GM18861 (cell line): Measurements from ENCODE around the gene KCNA10.
"Not testable (repeated sequence)": the region's sequence is repeated elsewhere in the genome, so short reads cannot be mapped to it uniquely, and the experiment has no call there.

Source experiments
- ATAC-seq: cut with Tn5 transposase; IDR thresholded peaks from one replicate; pipeline ENCODE4 v1.9.1; 2021; ENCODE audit not compliant: unreplicated experiment

Gene KCNA10

DNA sequence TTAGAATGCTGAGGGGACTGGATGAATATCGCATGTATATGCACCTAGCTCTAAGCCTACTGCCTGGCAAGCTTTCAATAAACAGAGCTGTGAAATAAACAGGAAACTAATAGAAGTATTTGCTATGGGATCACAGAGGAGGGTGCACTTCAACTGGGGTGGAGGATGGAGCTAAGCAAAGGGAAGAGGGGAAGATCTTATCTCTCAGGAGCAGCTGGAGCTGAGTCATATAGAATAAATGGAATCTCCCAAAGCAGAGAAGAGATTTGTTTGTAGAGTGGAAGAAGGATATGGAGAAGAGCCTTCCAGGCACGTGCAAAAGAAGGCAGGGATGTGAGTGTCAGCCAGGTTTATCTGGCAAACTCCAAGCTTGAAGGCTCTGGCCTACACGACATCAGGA, 17.0 kb upstream of the KCNA10 start:
- no peak for ATAC-seq

- ATAC-seq, result no peak
Observed at GRCh38 chr1:110533230-110533629, 14.3 kb upstream of the KCNA10 start.

DNA sequence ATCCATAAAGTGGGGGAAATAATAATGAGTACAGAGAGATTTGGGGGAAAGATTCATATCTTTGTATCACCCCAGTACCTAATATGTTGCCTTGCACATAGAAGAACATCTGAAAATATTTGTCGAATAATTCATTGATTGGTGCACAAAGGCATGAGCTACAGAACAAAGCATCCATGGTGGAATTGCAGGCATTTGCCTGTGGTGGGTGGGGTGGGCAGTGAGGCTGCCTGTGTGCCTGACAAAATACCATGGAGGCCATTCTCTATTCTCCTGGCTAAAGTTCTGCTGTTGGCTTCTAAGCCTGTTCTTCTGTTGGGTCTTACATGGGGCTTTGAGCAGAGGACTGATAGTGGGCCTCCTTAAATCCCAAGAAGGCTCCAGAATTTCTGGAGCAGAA, 10.0 kb upstream of the KCNA10 start:
- no peak for ATAC-seq

DNA sequence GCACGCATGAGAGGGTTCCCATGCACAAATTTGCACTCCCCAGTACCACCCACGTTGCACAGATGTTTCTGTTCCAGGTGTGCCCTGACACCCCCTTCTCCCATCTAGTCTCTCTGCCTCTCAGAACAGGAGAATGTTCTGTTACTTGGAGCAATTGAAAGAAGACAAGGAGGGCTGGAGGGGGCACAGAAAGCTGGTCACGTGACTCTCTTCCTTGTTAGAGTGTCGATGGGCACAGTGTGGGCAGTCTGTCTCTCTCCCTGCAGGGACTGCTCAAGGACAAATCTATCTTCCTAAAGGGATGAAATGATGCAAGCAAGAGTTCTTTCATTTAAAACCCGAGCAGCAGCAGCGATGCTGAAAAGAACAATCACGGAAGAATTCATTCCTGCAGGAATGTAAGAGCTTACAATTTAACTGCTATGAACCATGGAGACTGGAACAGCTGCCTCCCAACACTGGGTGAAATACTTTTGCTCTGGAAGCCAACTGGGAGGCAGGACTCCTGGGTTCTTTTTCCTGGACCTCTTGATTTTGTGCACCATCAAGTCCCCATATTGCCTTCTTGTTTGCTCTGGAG, 7.3 kb upstream of the KCNA10 start:
- no peak for ATAC-seq

DNA sequence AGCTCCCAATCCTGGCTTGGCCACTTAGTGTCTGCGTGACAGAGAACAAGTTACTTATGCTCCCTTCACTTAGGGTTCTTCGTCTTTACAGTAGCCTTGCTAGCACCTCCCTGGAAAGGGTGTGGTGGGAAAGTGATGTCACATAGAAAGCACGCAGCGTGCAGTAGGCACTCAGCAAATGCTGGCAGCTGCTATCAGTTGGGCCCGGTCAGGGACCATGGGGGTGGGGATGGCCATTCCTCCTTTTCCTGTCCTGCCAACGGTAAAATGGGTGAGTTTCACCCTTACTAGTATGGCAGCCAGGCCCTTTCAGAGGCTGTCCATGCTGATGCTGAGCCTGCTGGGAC, 6.2 kb upstream of the KCNA10 start:
- no peak for ATAC-seq

DNA sequence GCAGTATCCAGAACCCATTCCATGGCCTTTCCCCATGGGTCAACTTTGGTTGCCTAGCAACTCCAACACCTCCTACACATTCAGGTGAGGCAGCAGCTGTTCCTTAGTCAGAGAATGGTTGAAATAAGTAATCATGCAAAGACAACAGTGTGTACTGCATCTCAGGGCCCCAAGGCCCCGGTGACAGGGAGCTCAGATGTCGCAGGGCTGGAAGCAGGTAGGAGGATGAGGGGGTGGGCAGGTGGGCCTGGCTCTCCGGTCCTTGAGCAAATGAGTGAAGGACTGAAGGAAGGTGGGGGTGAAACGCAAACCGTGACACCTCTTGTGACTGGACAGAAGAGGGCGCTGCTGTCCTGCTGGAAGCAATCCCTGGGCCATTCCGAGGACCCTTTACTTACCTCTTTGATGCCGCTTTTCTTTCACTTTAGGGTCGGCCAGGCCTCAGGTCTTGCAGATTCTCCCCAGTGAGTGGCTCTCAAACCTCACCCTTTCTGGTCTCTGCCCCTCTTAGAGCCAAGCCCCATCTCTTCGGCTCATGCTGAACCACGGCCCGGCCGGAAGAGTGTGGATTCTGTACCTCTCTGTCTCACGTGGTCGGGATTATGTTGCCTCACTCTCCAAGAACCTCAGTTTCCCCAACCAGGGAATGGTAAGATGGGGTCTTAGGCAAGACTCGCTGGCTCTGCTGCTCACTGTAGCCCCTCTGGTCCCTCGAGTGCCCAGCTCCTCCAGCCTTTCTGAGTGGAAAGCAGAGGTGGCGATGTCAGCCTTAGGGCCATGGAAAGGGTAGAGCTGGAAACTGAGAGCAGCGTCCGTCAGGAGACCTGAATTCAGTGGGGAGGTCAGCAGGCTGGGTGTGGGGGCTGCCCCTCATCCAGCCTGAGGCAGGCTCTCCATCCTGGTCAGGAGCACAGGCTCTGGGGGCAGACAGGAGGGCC, 5.6 kb upstream of the KCNA10 start:
- no peak for ATAC-seq

DNA sequence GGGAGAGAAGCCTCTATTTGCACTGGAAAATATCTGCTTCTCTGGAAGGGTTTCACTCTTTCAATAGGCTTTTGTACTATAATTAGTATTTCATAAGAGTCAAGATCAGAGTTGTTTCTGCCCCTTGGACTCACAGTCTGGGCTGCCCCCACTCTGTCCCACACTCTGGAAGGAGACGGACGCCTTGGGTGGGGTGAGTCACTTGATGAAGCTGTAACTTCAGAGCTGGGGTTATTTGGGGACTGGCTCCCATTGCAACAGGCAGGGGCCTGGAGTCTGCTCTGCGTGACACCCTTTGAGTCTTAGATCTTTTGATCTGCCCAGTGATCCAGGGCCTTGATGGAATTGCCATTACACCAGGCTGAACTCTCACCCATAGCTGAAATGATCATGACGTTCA, 4.0 kb upstream of the KCNA10 start:
- ATAC-seq, result no peak

DNA sequence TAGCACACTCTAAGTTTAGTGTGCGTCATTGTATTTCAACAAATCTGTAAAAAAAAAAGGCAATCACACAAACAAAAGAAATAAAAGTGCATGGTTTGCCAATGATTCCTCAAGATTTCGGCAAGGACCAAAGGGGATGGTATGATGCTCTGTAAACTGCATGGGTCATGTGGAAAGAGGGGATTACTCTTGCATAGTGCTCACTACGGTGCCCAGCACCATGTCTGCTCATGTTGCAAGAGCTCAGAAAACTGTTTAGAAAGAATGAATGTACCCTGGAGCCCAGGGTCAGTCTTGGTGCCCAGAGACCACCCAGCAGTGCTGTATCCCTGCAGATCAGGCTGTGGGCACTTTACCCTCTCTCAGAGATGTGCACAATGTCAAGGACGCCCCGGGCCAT, 3.6 kb upstream of the KCNA10 start:
- no peak for ATAC-seq

- no peak for ATAC-seq
Observed at GRCh38 chr1:110520827-110521226, 1.9 kb upstream of the KCNA10 start.

GRCh38 chr1:110515891-110516290, 3.1 kb downstream of the KCNA10 start:
- no peak for ATAC-seq

DNA sequence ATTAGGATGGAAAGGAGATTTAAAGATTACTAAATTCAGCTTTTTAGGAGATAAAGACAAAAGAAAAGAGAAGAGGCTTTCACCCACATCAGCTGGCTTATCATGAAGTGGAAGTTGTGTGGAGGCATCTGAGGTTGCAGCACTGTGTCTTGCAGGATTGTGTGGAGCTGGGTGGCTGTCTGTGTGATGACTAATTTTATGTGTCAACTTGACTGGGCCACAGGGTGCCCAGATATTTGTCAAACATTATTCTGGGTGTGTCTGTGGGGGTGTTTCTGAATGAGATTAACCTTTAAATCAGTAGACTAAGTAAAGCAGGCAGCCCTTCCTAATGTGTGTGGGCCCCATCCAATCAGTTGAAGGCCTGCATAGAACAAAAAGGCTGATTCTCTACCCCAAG, 3.9 kb downstream of the KCNA10 start:
- ATAC-seq, result no peak

GRCh38 chr1:110513511-110513910, 5.5 kb downstream of the KCNA10 start:
- ATAC-seq, result no peak

GRCh38 chr1:110511436-110511835, 7.5 kb downstream of the KCNA10 start:
- no peak for ATAC-seq

- not testable (repeated sequence) for ATAC-seq
Observed at GRCh38 chr1:110510921-110511320, 8.1 kb downstream of the KCNA10 start.

GRCh38 chr1:110509655-110510054, 9.3 kb downstream of the KCNA10 start:
- no peak for ATAC-seq

- ATAC-seq, result no peak
Observed at GRCh38 chr1:110508028-110508940, 10.7 kb downstream of the KCNA10 start.

DNA sequence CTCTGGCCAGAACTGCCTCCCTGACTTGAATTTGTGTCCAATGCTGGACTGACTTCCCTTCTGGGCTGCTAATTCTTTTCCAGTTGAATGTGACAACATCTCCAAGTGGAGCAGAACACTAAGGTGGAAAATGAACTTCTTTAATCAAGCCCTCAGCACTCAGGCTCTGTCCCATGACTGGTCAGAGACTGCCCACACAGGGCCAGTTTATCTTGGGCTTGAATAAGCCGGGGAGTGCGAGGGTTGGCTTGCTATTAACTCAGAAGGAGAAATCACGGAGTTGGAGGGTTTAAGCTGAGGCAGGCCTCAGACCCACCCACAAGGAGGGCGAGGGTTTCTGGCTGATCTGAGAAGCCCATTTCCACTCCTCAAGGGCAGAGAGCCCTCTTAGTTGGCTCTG, 12.4 kb downstream of the KCNA10 start:
- no peak for ATAC-seq

GRCh38 chr1:110505596-110505995, 13.4 kb downstream of the KCNA10 start:
- ATAC-seq, result no peak

DNA sequence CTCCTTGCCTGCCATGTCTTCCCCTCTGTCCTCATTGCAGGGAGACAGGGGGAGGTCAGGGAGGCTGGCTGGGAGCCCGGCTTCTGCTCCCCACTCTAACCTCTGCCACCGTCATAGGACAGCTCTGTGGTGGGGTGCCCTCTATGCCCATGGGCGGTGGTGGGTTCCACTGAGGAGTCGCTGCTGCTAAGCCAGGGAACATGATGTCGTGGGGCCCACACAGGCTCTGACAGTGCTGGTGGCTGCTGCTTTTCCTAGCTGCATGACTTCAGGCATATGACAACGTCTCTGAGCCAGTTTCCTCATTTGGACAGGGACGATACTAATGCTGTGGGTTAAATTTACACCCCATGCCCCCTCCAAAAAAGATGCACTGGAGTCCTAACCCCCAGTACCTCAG, 14.7 kb downstream of the KCNA10 start:
- ATAC-seq, result no peak

GRCh38 chr1:110503471-110503870, 15.5 kb downstream of the KCNA10 start:
- ATAC-seq, result no peak

DNA sequence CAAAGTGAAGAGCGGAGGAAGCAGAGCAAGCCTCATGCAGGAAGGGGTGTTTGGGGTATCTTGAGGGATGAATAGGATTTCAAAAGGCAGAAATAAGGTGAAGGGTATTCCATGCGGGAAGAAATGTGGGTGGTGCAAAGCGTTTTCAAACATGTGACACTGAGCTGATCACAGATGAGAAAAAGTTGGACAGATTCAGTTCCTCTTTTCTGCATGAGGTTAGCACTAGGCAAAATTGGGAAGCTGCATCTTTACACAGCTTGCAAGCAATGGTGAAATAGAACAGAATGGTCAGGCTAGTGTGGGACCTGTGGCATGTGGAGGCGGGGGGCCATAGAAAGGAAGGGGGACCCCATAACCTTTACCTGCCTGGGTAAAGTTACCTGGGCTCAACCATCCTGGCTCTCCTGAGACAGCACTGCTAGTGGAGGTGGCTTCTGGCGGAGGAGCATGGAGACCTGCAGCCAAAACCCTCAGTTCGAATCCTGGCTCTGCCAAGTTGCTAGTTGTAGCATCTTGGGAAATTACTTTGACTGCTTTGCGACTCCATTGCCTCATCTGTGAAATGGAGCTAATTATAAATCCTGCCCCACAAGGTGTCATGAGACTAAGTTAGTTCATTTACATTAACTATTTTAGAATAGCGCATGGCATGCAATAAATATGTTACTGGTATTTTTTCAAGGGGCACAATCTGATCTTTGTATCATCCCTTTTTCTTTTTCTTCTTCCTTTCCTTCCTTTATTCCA, 16.4 kb downstream of the KCNA10 start:
- no peak for ATAC-seq
